T-helper 1 cell (primary cell): Measurements from ENCODE around the gene MPP2.
A peak's percentile ranks its signal among the peaks of the same experiment; 100 is the strongest.
"Not testable (repeated sequence)": the region's sequence is repeated elsewhere in the genome, so short reads cannot be mapped to it uniquely, and the experiment has no call there.

Experiments
- DNase-seq, 5 donors: peaks; one replicate each; pipeline ENCODE4 v3.0.0-alpha.2; 2012 to 2020
- total RNA-seq, 4 donors: gene quantifications; one replicate each; lab custom pipeline; 2026; lab: John Stamatoyannopoulos, UW

The MPP2 gene, protein sequence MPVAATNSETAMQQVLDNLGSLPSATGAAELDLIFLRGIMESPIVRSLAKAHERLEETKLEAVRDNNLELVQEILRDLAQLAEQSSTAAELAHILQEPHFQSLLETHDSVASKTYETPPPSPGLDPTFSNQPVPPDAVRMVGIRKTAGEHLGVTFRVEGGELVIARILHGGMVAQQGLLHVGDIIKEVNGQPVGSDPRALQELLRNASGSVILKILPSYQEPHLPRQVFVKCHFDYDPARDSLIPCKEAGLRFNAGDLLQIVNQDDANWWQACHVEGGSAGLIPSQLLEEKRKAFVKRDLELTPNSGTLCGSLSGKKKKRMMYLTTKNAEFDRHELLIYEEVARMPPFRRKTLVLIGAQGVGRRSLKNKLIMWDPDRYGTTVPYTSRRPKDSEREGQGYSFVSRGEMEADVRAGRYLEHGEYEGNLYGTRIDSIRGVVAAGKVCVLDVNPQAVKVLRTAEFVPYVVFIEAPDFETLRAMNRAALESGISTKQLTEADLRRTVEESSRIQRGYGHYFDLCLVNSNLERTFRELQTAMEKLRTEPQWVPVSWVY
- 2.9 to 3.4 (median 3.1) reads per million in 4 donors for total RNA-seq

DNA sequence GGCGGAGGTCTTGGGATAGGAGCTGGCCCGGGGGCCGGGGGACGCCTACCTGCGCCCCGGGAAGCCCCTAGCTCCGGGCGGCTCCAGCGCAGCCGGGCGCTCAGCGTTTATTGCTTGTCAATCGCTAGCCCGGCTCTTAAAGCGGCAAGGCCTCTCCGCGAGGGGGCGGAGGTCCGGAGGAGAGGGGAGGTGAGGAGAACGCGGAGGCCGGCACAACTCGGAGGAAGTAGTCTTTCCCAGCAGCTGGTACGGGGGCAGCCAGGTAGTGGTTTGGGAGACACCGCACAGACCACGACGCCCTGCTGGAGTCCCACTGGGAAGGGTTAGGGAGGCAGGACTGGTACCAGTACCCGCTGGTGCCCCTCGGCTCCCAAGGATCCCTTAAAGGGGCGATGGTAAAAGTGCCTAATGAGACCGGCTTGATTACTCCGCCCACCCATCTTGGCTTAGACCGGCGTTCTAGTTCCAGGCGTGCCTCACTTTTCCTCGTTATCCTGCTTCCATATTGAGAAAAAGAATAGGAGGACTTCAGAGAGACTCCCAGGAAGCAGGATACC, at the start of gene MPP2:
MPP2 (minus strand) TSS at position 112 of the 557 bp plus-strand sequence. CDS start 3,076 bp downstream, outside the sequence.
- peak; percentile 30 to 56 (median 37) for DNase-seq

DNA sequence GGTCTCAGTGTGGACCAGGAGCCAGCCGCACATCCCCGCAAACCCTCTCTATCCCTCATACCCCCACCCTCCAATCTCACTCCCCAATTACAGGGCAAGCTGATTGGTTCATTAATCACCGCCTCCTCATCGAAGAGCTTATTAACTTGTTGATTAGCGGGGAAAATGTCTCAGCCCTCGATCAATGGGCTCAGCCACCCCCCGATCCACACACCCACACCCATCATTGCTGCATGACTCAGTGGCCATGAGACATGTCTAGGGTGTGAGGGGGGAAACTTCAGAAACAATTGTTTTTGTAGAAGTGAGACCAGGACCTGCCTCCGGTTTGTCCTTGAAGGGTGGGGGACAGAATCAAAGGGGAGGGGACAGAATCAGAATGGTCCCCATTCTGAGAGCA, 48.9 kb upstream of the MPP2 start:
- DNase-seq = no peak

DNA sequence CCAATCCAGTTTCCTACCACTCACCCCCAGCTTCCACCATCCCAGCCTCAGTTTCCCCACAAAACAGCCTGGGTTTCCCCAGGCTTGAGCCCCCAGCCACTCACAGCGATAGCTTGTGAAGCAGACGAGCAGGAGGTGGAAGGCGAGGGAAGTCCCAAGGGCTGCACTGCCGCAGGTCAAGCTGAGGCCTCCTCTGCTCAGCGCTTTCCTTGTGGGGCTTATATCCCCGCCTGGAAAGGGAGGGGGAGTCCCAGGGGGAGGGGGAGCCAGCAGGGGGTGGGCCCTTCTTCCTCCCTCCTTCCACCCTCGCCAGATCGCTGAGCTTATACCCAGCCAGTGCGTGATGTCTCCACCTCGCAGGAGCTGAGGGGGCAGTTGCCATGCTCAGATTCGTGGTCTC, 46.4 kb upstream of the MPP2 start, which contains the start of gene PYY:
PYY (minus strand) TSS at position 195 of the 400 bp plus-strand sequence. CDS start 457 bp downstream, outside the sequence.
- DNase-seq = no peak

DNA sequence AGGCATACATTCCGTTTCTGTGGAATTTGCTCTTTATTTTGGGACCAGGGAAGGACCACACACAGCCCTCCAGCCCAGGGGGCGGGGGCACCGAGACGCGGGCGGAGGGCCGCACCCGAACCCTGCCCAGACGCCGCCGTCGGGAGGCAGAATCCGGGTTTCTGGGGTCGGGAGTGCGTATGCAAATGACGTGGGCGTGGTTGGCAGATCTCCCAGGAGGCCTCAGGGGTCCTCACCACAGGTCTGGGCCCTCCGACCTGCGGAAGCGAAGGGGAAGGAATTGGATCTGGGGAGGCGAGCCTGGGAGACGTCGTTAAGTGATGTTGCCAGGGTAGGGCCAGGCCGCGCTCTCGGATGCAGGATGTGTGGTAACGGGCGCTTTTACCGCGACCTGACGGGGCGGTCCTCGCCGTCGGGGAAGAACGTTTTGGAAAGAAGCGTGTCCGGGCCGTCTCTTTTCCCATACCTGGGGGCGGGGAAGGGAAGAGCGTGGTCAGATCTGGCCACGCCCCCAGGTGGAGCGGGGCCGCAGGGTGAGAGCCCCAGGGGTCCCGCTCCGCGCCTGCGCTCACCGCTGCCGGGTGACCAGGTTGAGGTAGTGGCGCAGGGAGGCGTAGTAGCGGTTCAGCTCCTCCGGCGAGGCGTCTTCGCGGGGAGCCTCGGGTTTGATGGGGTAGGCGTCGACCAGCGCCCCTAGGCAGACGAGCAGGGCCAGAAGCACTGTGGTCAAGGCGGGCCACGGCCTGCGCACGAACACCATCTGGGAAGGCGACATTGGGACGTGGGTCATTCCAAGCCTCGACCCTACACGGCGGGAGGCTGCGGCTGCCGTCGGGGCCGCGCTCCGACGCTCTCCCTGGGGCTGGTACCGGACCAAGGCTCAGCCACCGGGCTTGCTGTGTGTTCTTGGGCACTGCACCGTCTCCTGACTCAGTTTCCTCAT, 45.7 kb upstream of the MPP2 start:
- DNase-seq = no peak

DNA sequence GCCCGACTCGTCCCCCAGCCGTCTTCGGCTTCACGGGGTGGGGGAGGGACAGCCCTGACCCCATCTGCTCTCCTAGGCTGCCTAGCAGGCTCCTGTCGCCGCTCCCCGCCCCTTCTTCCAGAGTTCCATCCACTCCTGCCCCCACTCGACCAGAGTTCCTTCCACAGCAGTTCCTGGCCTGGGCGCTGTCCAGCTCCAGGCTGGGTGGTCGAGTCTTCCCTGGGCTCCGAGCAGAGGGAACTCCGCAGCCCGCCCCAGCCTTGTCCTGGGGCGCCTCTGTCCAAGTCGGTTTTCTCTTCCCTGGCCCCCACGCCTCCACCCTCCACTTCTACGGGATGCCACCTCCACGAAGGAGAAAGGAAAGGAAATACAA, 45.0 kb upstream of the MPP2 start:
- no peak for DNase-seq

DNA sequence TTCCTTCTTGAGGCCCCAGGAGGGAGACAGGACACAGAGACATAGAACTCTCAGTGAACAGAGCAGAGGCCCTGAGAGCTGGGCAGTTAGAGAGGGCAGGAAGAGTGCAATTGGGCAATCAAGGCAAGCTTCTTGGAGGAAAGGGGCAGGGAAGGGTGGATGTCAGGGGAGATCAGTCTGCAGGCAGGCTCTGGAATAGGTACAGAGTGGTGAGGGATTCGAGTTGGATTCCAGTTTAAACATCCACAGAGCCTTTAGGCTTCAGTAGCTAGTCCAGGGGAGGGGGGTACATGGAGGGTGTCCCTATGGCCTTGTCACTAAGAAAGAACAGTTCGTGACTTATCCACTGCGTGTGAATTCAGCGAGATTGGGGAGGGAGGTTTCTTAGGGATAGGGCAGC, 44.4 kb upstream of the MPP2 start:
- DNase-seq = no peak

DNA sequence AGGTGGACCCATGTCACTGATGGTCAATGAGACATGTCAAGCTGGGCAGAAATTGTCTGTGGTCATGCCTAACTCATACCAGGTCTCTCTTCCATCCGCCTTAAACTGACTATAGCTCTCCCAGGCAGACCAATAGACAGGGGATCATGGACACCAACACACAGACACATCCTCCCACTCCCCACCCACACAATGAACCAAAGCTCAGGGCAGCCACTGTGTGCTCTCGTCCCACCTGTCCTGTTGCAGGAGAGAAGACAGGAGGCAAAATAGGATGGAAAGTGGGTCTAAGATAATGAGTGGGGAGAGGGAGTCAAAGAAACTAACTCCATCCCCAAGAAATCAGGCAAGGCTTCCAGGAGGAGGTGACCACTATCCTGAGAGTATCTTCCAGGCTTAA, 43.2 kb upstream of the MPP2 start:
- no peak for DNase-seq

DNA sequence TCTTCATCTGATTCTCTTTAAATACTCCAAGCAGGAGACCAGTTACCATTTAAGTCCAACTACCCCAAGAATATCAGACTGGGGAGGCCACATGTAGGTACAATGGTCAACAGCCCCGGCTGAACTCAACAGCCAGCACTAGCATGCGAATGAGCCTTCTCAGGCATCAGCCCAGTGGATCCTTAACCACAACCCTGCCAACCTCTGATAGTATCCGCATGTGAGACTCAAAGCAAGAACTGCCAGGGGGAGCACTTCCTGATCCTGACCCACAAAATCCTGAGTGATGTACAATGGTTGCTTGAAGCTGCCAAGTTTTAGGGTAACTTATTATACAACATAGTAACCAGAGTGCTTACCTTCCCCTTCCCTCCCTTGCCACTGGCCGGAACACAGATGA, 42.4 kb upstream of the MPP2 start:
- no peak for DNase-seq

DNA sequence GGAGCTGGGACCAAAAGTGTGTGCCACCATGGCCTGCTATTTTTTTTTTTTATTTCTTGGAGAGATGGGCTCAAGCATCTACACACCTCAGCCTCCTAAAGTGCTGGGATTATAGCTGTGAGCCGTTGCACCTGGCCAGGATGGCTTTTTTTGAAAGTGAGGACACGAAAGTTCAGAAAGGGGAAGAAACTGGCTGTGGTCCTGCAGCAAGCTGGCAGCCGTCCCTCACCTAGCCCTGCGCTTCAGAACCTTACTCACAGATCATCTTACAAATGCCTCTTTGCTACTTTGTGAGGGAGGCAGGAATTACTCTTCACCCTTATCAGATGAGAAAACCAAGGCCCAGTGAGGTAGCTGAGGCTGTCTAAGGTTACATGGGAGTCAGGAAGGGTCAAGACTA, 39.4 kb upstream of the MPP2 start:
- no peak for DNase-seq

DNA sequence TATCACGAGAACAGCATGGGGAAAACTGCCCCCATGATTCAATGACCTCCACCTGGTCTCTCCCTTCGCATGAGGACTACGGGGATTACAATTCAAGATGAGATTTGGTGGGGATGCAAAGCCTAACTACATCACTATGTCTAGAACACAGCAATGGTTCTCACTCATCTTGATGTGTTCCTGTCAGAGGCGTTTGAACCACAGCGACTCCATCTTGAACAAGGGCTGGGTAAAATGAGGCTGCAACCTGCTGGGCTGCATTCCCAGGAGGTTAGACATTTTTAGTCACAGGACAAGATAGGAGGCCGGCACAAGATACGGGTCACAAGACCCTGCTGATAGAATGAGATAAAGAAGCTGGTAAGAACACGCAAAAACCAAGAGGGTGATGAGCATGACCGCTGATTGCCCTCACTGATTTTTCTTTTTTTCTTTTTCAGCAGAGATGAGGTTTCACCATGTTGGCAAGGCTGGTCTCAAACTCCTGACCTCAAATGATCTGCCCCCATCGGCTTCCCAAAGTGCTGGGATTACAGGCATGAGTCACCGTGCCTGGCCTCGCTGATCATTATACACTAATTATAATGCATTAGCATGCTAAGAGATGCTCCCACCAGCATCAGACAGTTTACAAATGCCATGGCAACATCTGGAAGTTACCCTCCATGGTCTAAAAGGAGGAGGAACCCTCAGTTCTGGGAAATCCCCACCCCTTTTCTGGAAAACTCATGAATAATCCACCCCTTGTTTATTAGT, 37.9 kb upstream of the MPP2 start:
- DNase-seq = no peak

DNA sequence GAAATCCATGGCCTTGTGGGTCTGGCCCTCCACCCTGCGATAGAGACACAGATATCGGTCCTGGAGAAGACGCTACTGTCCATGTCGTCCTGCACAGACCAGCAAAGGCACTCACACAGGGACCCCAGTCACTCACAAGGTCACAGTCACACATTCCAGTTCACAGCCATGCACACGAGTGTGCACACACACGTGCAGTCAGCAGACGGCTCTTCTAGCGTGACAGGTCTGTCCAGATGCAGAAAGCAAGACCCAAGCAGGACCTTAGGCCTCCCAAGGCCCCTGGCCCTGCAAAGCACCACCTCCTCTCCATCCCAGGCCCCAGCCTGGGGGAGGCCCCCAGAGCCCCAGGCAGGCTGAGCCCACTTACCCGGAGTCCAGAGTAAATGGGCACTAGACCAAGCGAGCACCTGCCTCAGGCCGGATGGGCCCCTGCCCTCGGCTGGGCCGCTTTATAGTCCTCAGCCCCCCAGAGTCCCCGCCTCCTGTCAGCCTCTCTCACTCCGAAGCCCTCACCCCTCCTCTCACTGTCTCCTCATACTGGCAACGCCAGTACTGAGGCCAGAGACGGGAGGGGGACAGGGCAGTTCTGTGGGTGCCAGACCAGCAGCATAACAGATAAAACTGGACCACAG, 34.8 kb upstream of the MPP2 start, which contains the start of gene PPY:
PPY (minus strand) TSS at position 426 of the 635 bp plus-strand sequence. CDS start 822 bp downstream, outside the sequence.
- DNase-seq = no peak

DNA sequence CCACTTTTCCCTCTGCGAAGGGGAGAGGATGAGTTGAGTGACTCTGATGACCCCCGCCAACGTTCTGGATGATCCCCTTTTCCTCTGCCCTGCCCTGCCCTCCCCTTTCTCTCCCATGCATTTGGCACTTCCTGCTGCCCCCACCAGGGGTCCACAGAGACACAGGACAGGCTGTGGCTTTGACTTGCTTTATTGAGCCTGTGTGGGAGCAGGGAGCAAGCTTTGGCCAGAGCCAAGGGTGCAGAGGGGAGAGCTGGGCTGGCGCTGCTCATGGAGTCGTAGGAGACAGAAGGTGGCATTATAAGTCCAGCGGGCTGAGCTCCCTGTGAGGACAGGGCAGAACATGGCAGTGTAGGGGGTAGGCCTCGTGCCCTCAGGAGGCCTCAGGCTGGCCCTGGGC, 33.3 kb upstream of the MPP2 start:
- no peak for DNase-seq

DNA sequence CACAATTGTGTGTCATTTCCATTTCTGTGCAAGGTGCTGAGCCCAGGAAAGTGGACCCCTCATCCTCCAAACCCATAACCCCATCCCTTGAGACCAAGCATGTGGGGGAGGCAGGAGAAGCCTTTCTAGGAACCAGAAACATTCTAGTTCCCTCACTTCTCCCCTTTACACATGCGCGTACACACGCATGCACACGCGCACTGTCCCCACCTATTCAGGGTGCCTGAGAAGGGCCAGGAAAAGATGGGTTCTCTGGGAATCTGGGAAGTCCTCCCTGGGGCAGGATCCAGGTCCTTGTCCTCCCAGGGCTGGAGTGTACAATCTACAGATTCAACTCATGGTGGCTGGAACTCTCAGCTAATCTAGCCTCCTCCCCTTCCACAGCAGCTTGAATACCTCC, 32.5 kb upstream of the MPP2 start:
- DNase-seq = no peak

DNA sequence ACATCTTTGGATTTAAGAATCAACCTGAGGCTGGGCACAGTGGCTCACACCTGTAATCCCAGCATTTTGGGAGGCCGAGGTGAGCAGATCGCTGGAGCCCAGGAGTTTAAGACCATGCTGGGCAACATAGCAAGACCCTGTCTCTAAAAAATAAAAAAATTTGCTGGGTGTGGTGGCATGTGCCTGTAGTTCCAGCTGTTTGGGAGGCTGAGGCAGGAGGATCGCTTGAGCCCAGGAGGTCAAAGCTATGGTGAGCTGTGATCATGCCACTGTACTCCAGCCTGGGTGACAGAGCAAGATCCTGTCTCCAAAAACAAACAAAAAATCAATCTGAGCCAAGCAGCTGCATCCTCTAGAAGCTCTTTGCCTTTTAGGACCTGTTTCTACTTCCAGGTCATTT, 32.1 kb upstream of the MPP2 start:
- DNase-seq = not testable (repeated sequence)

DNA sequence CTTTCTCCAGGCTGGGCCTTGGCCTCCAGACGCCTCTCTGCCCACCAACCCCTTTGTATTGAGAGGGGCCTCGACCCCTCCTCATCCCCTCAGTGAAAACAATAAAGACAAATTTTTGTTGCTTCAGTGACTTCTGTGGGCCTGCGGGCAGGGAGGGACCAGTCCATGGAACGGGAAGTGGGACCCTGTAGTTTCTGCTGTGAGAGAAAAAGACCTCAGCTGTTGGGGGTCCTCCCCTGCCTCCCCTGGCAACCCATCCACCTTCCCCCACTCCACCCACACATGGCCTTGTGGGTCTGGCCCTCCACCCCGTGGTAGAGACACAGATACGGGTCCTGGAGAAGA, 31.5 kb upstream of the MPP2 start:
- DNase-seq = no peak

DNA sequence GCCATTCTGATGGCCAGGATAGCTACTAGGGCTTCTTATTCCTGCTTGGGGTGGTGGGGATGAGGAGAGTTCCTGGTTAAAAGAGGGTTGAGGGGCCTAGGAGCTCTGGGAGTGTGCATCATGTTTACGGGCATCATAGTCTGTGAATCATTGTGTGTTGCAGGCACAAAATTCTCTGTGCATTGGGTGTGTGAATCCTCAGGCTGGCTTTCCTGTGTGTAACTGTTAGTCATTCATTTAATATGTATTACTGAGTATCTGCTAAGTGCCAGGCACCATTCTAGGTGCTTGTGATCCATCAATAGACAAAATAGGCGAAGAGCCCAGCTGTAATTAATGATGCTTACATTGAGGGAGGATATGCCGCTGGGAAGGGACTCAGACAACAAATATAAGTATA, 29.1 kb upstream of the MPP2 start:
- DNase-seq = no peak

DNA sequence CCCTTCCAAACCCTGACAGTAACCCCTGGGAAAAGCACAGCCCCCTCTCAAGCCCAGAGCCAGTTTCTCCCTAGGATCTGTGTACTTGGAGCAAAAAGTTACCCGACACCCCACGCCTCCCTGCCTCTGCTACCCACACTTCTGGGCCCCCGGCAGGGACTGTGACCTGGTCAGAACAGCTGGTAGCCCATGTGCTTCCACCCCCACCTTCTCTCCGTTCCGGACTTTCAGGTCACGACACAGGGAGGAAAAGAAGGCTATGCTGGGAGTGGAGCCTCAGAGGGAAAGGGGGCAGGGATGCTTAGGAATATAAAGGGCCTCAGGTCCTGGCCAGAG, 28.6 kb upstream of the MPP2 start:
- DNase-seq = no peak

DNA sequence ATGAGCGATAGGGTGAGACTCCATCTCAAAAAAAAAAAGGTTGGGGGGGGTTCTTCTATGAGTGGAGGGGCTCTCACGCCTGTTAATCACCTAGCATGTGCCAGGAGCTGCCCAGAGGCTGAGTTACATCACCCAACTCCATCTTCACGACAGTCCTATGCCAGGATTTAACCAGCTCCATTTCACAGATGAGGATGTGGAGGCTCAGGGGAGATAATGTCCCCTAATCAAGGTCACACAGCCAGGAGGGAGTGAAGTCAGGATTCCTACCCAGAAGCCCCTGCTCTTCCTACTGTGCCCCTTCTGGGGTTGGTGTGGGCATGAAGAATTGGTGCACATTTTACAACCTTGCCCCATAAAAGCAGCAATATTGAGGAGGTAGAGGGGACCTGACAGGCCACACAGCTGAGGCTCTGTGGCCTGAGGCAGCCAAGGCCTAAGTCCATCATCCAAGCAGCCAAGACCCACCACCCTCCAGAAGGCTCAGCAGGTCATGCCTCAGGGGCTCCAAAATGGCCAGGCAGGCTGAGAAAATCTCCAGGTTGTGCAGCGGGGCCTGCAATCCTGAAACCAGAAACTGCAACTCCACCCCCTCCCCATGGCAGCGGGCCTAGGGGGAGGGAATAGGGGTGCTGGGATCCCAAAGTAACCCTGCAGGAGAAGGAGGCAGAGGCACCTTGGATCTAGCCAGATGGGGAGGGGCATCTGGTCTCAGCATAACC, 28.0 kb upstream of the MPP2 start:
- no peak for DNase-seq

DNA sequence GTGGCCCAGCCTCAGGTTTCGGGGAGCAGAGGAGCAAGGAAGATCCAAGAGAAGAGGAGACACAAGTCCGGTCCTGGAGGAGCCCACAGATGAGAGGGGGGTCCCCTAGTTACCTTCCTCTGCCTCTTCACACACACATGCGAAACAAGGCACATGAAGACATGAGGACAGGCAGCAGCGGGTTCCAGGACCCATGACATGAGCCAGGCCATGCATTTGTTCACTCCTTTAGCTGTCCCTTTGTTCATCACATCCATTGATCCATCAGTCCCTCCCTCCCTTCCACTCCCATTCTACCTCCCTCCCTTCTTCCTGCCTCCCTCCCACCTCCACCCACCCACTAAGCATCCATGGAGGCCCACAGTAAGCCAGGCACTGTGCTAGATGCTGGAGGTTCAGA, 25.6 kb upstream of the MPP2 start:
- no peak for DNase-seq

DNA sequence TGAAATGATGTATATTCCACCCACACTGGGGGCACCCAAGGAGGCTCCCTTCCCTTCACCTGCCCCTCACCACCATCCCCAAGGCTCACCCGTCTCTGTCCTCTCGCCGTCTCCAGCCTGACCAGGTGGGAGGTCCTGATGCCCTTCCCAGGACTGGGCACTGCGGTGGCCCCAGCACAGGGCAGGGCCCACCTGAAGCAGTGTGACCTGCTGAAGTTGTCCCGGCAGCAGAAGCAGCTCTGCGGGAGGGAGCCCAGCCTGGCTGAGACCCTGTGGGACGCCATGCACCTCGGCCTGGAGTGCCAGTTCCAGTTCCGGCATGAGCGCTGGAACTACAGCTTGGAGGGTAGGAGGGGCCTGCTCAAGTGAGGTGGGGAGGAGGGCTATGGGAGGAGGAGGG, 25.0 kb upstream of the MPP2 start:
- no peak for DNase-seq

DNA sequence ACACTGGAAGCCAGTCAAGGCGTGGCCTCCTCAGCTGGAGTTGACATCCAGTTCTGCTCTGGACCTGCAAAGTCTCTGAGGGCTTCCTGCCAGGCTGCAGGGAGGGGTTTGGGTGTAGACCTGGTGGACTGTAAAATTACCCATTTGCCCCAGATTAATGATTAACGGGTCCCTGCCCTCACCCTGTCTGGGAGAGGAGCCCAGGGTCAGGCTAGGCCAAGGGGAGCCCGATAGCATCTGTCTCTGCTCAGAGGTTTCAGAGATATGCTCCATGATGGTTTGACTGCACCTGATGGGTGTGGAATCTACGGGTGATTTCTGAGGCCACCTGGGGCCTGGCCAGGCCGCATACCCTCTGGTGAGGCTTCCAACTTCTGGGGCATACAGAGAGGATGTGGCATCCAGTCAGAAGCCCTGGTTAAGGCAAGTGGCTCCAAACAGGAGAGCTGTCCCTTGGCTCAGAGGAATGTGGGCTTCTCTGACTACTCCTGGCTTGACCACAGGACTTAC, 23.8 kb upstream of the MPP2 start:
- no peak for DNase-seq
